Fibroblast of villous mesenchyme (primary cell): ENCODE results near the gene DNAJB13. TPM values are rescaled to one million over a fixed set of nuclear protein-coding genes. Genes with fewer than 3 reads are reported as not detected.
"Not testable (repeated sequence)": the region's sequence is repeated elsewhere in the genome, so short reads cannot be mapped to it uniquely, and the experiment has no call there.

Experiments used
- DNase-seq: peaks from one replicate; pipeline ENCODE4 v3.0.0-alpha.2; 2010; ENCODE audit warnings: low read depth
- H3K4me3 ChIP-seq: 2 replicates; pipeline ENCODE4 v1.5.1; 2011; ENCODE audit warnings: low read depth, mild to moderate bottlenecking, low read length
- total RNA-seq: library from RNA; depleted of rRNA; stranded (reverse); fragments of >200 nt; gene quantifications from 2 replicates; pipeline ENCODE4 v1.2.3, GENCODE V29; 2012
- TF ChIP-seq, protein P1 (sequence below): IDR thresholded peaks from 2 replicates; pipeline ENCODE4 v1.5.1; 2012; ENCODE audit warnings: low read depth, mild to moderate bottlenecking, low read length; ENCODE audit not compliant: insufficient read depth

Gene DNAJB13
- total RNA-seq, 1 donor = 0.86 TPM

- DNase-seq = no peak
- TF ChIP-seq, protein P1, sequence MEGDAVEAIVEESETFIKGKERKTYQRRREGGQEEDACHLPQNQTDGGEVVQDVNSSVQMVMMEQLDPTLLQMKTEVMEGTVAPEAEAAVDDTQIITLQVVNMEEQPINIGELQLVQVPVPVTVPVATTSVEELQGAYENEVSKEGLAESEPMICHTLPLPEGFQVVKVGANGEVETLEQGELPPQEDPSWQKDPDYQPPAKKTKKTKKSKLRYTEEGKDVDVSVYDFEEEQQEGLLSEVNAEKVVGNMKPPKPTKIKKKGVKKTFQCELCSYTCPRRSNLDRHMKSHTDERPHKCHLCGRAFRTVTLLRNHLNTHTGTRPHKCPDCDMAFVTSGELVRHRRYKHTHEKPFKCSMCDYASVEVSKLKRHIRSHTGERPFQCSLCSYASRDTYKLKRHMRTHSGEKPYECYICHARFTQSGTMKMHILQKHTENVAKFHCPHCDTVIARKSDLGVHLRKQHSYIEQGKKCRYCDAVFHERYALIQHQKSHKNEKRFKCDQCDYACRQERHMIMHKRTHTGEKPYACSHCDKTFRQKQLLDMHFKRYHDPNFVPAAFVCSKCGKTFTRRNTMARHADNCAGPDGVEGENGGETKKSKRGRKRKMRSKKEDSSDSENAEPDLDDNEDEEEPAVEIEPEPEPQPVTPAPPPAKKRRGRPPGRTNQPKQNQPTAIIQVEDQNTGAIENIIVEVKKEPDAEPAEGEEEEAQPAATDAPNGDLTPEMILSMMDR = no peak
- H3K4me3 ChIP-seq = no peak overlapping the region
Measured at GRCh38 chr11:73916435-73916834, 34.4 kb upstream of the DNAJB13 start.

GRCh38 chr11:73921180-73921579, 29.6 kb upstream of the DNAJB13 start:
- TF ChIP-seq, protein P1 = no peak
- DNase-seq = no peak
- H3K4me3 ChIP-seq = no peak overlapping the region

- H3K4me3 ChIP-seq = no peak overlapping the region
- TF ChIP-seq, protein P1 = no peak
- no peak for DNase-seq
Measured at GRCh38 chr11:73929388-73929787, 21.4 kb upstream of the DNAJB13 start.

GRCh38 chr11:73931039-73931645, 19.7 kb upstream of the DNAJB13 start:
- peak; percentile 81 for DNase-seq
- H3K4me3 ChIP-seq = no peak overlapping the region
- TF ChIP-seq, protein P1 = peak; percentile 62

GRCh38 chr11:73931951-73932350, 18.9 kb upstream of the DNAJB13 start:
- no peak for DNase-seq
- no peak overlapping the region for H3K4me3 ChIP-seq
- TF ChIP-seq, protein P1 = no peak

- no peak overlapping the region for H3K4me3 ChIP-seq
- DNase-seq = no peak
- TF ChIP-seq, protein P1 = no peak
Measured at GRCh38 chr11:73932781-73933180, 18.0 kb upstream of the DNAJB13 start.

DNA sequence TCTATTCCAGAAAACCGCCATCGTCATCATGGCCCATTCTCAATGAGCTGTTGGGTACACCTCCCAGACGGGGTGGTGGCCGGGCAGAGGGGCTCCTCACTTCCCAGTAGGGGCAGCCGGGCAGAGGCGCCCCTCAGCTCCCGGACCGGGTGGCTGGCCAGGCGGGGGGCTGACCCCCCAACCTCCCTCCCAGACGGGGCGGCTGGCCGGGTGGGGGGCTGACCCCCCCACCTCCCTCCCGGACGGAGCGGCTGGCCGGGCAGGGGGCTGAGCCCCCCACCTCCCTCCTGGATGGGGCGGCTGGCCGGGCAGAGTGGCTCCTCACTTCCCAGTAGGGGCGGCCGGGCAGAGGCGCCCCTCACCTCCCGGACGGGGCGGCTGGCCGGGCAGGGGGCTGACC, 14.8 kb upstream of the DNAJB13 start:
- not testable (repeated sequence) for H3K4me3 ChIP-seq, DNase-seq
